ENCODE results near the gene JAK1.

DNA sequence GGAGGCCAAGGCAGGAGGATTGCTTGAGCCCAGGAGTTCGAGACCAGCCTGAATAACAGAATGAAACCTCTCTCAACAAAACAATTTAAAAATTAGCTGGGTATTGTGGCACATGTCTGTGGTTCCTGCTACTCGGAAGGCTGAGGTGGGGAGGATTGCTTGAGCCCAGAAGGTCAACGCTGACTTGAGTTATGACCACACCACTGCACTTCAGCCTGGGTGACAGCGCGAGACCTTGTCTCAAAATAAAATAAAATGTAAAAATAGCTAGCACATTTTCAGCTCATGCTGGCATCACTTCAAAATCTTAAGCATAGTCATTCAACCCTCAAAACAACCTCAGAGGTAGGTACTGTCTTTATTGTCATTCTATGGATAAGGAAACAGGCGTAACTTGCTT is 6.4 kb downstream of the JAK1 start:
- TF ChIP-seq EZH2 (IDR thresholded peaks at IDR 0.05; ENCODE audit: borderline replicate concordance, low read depth, low read length, severe bottlenecking) (no peak), POLR2A (IDR thresholded peaks at IDR 0.05; ENCODE audit: low read depth, low read length) (no peak), POLR2AphosphoS5 (IDR thresholded peaks at IDR 0.05; ENCODE audit: insufficient read depth, low read depth, low read length) (no peak), MAX (IDR thresholded peaks at IDR 0.05; ENCODE audit: insufficient read depth, insufficient read length) (no peak)
- TF ChIP-seq, protein P1, sequence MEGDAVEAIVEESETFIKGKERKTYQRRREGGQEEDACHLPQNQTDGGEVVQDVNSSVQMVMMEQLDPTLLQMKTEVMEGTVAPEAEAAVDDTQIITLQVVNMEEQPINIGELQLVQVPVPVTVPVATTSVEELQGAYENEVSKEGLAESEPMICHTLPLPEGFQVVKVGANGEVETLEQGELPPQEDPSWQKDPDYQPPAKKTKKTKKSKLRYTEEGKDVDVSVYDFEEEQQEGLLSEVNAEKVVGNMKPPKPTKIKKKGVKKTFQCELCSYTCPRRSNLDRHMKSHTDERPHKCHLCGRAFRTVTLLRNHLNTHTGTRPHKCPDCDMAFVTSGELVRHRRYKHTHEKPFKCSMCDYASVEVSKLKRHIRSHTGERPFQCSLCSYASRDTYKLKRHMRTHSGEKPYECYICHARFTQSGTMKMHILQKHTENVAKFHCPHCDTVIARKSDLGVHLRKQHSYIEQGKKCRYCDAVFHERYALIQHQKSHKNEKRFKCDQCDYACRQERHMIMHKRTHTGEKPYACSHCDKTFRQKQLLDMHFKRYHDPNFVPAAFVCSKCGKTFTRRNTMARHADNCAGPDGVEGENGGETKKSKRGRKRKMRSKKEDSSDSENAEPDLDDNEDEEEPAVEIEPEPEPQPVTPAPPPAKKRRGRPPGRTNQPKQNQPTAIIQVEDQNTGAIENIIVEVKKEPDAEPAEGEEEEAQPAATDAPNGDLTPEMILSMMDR (IDR thresholded peaks at IDR 0.05; ENCODE audit: extremely low read depth in 1 of 2, insufficient read depth in 1 of 2, low read depth in 1 of 2, low read length in 2 of 2), result no peak

All from endothelial cell of umbilical vein (primary cell).